OCI-LY3 (cell line): ENCODE measurements around the gene GARIN5A.

Experiments
- H2AFZ ChIP-seq: fragments of 200-600, 300-600 bp; shearing (Covaris generic); 2 replicates; pipeline ENCODE4 v1.6.0; 2014; ENCODE audit warnings: antibody characterized with exemption, low read depth, low read length
- H3K27ac ChIP-seq: fragments of 200-600, 300-600 bp; sonication (generic); 2 replicates; pipeline ENCODE4 v1.5.1; 2014; ENCODE audit warnings: mild to moderate bottlenecking, low read length, moderate library complexity, mixed read lengths
- H3K27me3 ChIP-seq: fragments of 200-600, 300-600 bp; sonication (generic); 2 replicates; pipeline ENCODE4 v1.6.1; 2014; ENCODE audit warnings: low read depth, low read length, mixed read lengths
- H3K36me3 ChIP-seq: fragments of 200-600, 300-600 bp; sonication (generic); replicated peaks from 2 replicates; pipeline ENCODE3; 2014; ENCODE audit warnings: low read depth, low read length, mixed read lengths
- H3K4me1 ChIP-seq: fragments of 300-600, 200-600 bp; sonication (generic); 2 replicates; pipeline ENCODE4 v1.6.1; 2014; ENCODE audit warnings: low read length, mixed read lengths
- H3K4me2 ChIP-seq: fragments of 200-600, 300-600 bp; sonication (generic); 2 replicates; pipeline ENCODE4 v1.6.1; 2014; ENCODE audit warnings: low read length, mixed read lengths
- H3K4me3 ChIP-seq: fragments of 300-600, 200-600 bp; sonication (generic); 2 replicates; pipeline ENCODE4 v1.5.1; 2014; ENCODE audit warnings: antibody characterized with exemption, mild to moderate bottlenecking, low read length, moderate library complexity
- H3K79me2 ChIP-seq: fragments of 300-600, 200-600 bp; shearing (Covaris generic); 2 replicates; pipeline ENCODE4 v1.6.1; 2014; ENCODE audit warnings: mild to moderate bottlenecking, low read length, mixed read lengths
- H3K9ac ChIP-seq: fragments of 300-600, 200-600 bp; shearing (Covaris generic); 2 replicates; pipeline ENCODE4 v1.6.0; 2014; ENCODE audit warnings: mild to moderate bottlenecking, low read length, moderate library complexity
- H3K9me3 ChIP-seq: fragments of 200-600, 300-600 bp; shearing (Covaris generic); 2 replicates; pipeline ENCODE4 v1.6.1; 2014; ENCODE audit warnings: low read length, mixed read lengths; ENCODE audit not compliant: insufficient read depth
- H4K20me1 ChIP-seq: fragments of 200-600, 300-600 bp; sonication (generic); 2 replicates; pipeline ENCODE4 v1.6.1; 2016; ENCODE audit warnings: low read length, mixed read lengths; ENCODE audit not compliant: insufficient read depth
- EZH2phosphoT487 ChIP-seq: fragments of 200-600 bp; shearing (Covaris generic); IDR thresholded peaks from 2 replicates; pipeline ENCODE4 v1.6.1; 2018; ENCODE audit warnings: antibody characterized with exemption, mixed run types, low read depth
- TF ChIP-seq, protein P1 (sequence below): fragments of 200-600, 300-600 bp; sonication (generic); IDR thresholded peaks from 2 replicates; pipeline ENCODE4 v1.5.1; 2014; ENCODE audit warnings: antibody characterized with exemption, low read length, low read depth

GARIN5A gene

DNA sequence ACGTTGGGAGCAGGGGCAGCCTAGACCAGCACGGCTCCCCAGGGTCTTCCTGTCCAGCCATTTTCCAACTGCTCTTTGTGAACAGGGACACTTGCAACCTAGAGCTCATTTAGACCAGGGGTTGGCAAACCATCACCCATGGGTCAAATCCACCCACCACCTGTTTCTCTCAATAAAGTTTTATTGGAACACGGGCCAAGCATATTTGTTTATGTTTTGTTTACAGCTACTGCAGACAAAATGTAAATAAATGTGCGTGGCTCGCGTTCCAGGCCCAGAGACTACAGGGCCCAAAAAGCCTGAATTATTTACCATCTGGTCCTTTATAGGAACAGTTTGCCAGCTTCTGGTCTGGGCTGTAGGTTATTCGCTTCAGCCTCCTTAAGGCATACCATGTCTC, 13.7 kb downstream of the GARIN5A start:
- H3K27ac ChIP-seq = no peak overlapping the region
- H3K9ac ChIP-seq = no peak overlapping the region
- H3K4me3 ChIP-seq = no peak overlapping the region
- H3K79me2 ChIP-seq = no peaks in the 10 kb centered on the region
- TF ChIP-seq EZH2phosphoT487 = no peak
- TF ChIP-seq, protein P1, sequence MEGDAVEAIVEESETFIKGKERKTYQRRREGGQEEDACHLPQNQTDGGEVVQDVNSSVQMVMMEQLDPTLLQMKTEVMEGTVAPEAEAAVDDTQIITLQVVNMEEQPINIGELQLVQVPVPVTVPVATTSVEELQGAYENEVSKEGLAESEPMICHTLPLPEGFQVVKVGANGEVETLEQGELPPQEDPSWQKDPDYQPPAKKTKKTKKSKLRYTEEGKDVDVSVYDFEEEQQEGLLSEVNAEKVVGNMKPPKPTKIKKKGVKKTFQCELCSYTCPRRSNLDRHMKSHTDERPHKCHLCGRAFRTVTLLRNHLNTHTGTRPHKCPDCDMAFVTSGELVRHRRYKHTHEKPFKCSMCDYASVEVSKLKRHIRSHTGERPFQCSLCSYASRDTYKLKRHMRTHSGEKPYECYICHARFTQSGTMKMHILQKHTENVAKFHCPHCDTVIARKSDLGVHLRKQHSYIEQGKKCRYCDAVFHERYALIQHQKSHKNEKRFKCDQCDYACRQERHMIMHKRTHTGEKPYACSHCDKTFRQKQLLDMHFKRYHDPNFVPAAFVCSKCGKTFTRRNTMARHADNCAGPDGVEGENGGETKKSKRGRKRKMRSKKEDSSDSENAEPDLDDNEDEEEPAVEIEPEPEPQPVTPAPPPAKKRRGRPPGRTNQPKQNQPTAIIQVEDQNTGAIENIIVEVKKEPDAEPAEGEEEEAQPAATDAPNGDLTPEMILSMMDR = no peak
- no peaks in the 10 kb centered on the region for H3K9me3 ChIP-seq
- H3K36me3 ChIP-seq = no peaks in the 10 kb centered on the region
- H3K27me3 ChIP-seq = no peaks in the 10 kb centered on the region
- H3K4me1 ChIP-seq = peaks cover 25% of the 10 kb centered on the region
- H2AFZ ChIP-seq = no peak overlapping the region
- H4K20me1 ChIP-seq = no peaks in the 10 kb centered on the region
- no peak overlapping the region for H3K4me2 ChIP-seq

- peaks cover 25% of the 10 kb centered on the region for H3K4me1 ChIP-seq
- peak overlapping the region; percentile 69 for H3K4me2 ChIP-seq
- H3K9ac ChIP-seq = peak overlapping the region; percentile 72
Measured at GRCh38 chr19:50461066-50461875, 15.4 kb downstream of the GARIN5A start.

GRCh38 chr19:50460161-50460765, 16.4 kb downstream of the GARIN5A start:
- no peaks in the 10 kb centered on the region for H3K79me2 ChIP-seq
- peak overlapping the region; percentile 72 for H3K9ac ChIP-seq
- no peaks in the 10 kb centered on the region for H3K27me3 ChIP-seq
- peak overlapping the region; percentile 88 for H3K27ac ChIP-seq
- H3K4me1 ChIP-seq = peaks cover 25% of the 10 kb centered on the region
- no peak overlapping the region for H2AFZ ChIP-seq
- no peaks in the 10 kb centered on the region for H4K20me1 ChIP-seq
- no peaks in the 10 kb centered on the region for H3K9me3 ChIP-seq
- TF ChIP-seq, protein P1 = peak; percentile 67
- no peak for TF ChIP-seq EZH2phosphoT487
- H3K36me3 ChIP-seq = no peaks in the 10 kb centered on the region
- peak overlapping the region; percentile 54 for H3K4me3 ChIP-seq
- H3K4me2 ChIP-seq = peak overlapping the region; percentile 69

More at GRCh38 chr19:50461066-50461875, 15.4 kb downstream of the GARIN5A start:
- H3K79me2 ChIP-seq = no peaks in the 10 kb centered on the region
- H3K9me3 ChIP-seq = no peaks in the 10 kb centered on the region
- H3K27ac ChIP-seq = peak overlapping the region; percentile 88
- no peaks in the 10 kb centered on the region for H3K36me3 ChIP-seq
- peak overlapping the region; percentile 7; the same call in 1 of the 2 replicates for H3K4me3 ChIP-seq
- H4K20me1 ChIP-seq = no peaks in the 10 kb centered on the region
- TF ChIP-seq, protein P1 = peak; percentile 94
- TF ChIP-seq EZH2phosphoT487 = no peak
- no peaks in the 10 kb centered on the region for H3K27me3 ChIP-seq
- peak overlapping the region; percentile 37; the same call in 1 of the 2 replicates for H2AFZ ChIP-seq

DNA sequence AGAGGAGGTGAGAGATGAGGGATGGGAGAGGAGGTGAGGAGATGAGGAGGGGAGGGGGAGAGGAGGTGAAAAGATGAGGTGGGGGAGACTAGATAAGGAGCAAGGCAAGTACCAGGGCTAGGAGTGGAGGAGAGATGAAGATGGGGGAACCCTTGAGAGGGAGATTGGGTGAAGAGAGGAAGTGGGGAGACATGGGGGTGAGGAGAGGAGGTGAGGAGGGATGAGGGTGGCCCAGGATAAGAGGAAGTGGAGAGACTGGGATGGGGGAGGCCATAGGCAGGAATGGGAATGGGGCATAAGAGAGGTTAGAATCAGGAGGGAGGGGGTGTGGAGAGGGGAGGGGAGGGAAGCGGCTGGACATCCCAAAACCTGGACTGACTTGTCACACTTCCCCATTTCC, 17.0 kb downstream of the GARIN5A start:
- TF ChIP-seq, protein P1 = no peak
- no peak for TF ChIP-seq EZH2phosphoT487
- Histone ChIP-seq H2AFZ (no peak overlapping the region), H4K20me1 (no peaks in the 10 kb centered on the region), H3K9ac (peak overlapping the region; percentile 72), H3K4me3 (peak overlapping the region; percentile 54), H3K27ac (peak overlapping the region; percentile 88), H3K27me3 (no peaks in the 10 kb centered on the region), H3K4me2 (peak overlapping the region; percentile 69), H3K9me3 (no peaks in the 10 kb centered on the region), H3K79me2 (no peaks in the 10 kb centered on the region), H3K4me1 (peaks cover 25% of the 10 kb centered on the region), H3K36me3 (no peaks in the 10 kb centered on the region)
